GM12873 (cell line): Measurements from ENCODE around the gene SH2D6.

Experiments
- TF ChIP-seq, protein P1 (sequence below): IDR thresholded peaks from 2 replicates; pipeline ENCODE4 v1.5.1; 2012; ENCODE audit warnings: low read depth, mild to moderate bottlenecking, moderate library complexity, low read length, control low read depth; ENCODE audit not compliant: insufficient read depth; ENCODE audit errors: missing control alignments

Gene SH2D6

DNA sequence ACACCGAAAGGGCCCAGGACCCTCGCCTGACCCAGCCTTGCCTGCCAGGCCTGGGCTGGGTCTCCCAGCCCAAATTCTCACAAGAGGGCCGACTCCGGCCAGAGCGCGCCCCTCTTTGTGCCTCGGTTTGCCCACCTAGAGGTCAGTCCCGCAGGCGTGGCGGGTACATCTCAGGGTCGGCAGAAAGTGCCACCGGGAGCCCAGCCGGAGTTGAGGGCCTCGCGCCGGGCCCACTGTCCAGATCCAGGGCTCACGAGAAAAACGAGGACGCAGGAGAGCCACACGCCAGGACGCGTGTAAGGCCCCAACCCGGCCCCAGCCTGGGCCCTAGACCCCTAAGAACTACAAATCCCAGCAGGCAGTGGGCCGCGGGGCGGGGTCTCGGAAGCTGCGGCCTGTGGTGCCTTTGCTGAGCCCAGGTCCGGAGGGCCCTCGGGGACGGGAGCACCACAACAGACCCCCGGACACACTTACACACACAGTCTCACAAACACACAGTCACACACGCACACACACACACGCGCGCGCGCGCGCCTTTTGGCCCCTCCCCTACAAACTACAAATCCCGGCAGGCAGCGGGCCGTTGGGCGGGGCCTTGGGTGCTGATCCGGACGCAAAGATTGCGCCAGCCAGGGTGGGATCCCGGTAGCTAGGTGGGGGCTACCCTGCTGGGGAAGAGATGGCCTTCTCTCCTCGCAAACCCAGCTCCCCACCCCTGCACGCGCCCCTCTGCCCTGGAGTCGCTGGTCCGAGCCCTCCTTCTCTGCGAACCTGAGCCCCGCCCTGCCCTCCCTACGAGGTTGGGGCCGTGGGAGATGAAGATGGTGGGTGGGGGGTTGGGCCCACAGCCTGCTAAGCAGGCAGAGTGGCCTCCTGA is at the start of gene SH2D6:
Gene SH2D6 (plus strand): TSS at position 583 of the 877 bp plus-strand sequence. CDS start 10,752 bp downstream, outside the sequence.
- TF ChIP-seq, protein P1, sequence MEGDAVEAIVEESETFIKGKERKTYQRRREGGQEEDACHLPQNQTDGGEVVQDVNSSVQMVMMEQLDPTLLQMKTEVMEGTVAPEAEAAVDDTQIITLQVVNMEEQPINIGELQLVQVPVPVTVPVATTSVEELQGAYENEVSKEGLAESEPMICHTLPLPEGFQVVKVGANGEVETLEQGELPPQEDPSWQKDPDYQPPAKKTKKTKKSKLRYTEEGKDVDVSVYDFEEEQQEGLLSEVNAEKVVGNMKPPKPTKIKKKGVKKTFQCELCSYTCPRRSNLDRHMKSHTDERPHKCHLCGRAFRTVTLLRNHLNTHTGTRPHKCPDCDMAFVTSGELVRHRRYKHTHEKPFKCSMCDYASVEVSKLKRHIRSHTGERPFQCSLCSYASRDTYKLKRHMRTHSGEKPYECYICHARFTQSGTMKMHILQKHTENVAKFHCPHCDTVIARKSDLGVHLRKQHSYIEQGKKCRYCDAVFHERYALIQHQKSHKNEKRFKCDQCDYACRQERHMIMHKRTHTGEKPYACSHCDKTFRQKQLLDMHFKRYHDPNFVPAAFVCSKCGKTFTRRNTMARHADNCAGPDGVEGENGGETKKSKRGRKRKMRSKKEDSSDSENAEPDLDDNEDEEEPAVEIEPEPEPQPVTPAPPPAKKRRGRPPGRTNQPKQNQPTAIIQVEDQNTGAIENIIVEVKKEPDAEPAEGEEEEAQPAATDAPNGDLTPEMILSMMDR = no peak

DNA sequence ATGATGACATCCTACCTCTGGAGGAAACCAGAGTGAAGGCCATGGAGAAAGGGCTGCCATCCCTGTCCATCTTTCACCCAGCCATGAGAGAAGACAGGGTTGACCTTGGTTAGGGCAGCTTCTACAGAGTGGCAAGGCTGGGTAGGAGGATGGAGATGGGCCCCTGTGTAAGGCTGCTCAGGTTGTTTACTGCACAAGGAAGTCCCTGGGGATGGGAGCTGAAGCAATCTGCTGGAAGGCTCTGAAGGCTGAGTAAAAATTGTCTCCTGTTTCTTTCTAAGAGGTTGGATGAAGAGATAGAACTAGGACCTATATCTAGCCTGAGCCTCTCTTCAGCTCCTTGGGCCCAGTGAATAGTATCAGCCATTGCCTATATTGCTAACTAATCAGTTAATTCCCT is 49.6 kb upstream of the SH2D6 start:
- TF ChIP-seq, protein P1 = no peak

DNA sequence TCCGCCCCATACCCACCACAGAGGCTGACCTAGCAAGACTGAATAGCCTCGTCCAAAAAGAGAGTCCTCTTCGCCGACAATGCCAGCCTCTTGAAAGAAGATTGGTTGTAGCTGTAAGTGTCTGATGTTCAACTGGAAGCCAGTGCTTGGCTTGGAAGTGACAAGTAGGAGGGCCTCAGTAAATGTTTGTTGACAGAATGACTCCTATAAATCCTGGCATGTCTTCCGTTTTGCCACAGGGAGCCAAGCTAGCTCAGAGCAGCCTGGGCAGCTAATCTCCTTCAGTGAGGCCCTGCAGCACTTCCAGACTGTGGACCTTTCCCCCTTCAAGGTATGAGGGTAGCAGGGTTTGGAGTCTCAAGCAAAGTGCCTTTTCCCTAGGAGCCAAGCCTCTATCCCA is 49.0 kb upstream of the SH2D6 start:
- TF ChIP-seq, protein P1 = no peak

DNA sequence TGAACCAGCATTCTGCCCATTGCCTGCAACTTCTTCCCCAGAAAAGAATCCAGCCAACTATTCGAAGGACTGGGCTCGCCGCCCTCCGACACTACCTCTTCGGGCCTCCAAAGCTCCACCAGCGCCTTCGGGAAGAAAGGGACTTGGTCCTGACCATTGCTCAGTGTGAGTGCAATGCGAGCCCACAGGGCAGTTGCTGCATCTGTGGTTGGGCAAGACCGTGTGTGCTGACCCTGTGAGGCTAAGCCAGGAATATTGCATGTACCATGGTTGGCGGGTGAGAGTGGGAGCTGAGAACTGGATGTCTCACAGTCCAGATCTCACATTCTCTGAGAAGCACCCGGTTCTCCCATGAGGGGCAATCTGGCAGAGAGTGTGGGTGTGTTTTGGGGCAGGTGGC is 47.5 kb upstream of the SH2D6 start:
- TF ChIP-seq, protein P1 = no peak

DNA sequence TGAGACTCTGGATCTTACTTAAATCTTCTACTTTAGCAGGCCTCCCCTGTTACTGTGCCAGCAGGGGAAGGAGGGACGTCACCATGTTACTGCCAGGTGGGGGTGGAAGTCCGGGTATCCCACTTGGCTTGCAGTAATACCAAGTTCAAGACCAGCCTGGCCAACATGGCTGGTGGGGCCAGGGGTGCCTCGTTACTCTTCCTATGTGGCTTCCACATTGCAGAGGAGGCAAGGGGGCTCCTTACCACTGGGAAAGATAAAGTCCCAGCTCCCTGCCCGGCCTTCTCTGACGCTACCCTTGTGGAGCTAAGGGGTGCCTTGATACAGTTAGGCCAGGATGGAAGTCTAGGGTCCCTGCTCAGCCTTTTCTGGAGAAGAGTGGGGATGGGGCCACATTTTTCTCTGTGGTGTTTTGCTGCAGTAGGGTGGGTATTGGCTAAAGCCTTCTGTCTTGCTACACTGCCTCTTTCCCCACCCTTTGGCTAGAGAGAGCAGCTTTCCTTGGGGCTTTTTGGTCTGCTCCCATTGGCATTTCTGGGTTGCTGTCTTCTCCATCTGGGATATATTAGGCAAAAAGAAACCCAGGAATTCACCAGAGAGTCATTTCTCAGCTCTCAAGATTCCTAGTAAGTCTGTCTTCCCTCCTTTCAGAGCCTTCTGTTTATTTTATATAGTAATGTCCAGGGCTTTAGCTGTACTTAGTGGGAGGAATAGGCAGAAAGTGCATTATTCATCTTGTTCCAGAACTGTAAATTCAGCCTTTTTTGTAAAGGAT is 42.0 kb upstream of the SH2D6 start:
- TF ChIP-seq, protein P1 = no peak

DNA sequence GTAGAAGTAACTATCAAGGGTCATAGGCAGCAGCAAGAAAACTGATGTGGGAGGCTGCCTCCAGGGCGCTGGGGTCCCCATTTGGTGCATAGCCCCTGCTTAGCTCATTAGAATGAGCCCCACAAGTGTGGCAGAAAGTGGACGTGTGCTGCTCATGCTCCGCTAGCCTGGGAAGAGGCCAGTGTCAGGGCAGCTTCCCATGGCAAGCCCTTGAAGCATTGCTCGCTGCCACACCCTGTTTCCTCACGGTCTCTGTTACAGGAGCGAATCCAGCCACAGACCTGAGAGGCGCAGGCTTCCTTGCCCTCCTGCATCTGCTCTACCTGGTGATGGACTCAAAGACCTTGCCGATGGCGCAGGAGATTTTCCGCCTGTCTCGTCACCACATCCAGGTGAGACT is 41.4 kb upstream of the SH2D6 start:
- TF ChIP-seq, protein P1 = no peak

DNA sequence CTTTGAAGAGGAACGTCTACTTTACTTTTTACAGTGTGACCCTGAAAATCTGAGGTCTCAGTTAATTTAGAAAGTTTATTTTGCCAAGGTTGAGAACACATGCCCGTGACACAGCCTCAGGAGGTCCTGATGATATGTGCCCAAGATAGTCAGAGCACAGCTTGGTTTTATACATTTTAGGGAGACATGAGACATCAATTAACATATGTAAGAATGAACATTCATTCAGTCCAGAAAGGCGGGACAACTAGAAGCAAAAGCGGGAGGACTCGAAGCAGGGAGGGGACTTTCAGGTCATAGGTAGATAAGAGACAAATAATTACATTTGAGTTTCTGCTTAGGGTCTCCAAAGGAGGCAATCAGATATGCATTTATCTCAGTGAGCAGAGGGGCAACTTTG is 40.3 kb upstream of the SH2D6 start:
- TF ChIP-seq, protein P1 = no peak
